Measurements from ENCODE around the gene ZMAT3.

GRCh38 chr3:179046497-179047353, 24.9 kb downstream of the ZMAT3 start:
- TF ChIP-seq CTCF (IDR thresholded peaks at IDR 0.05; ENCODE audit: low read depth, low read length, missing input control): no peak
- no peak for TF ChIP-seq FOXA2 (IDR thresholded peaks at IDR 0.05)

All from liver (tissue), 2 donors.